ENCODE results near the gene STX11. TPM values are rescaled to one million over a fixed set of nuclear protein-coding genes. Genes with fewer than 3 reads are reported as not detected.

Gene STX11
- total RNA-seq, 3 donors from 2014 or later, result 0.84 to 2.7 (median 2.5) TPM

GRCh38 chr6:144215402-144215931, 65.2 kb downstream of the STX11 start:
- ATAC-seq, result peak; percentile 27

GRCh38 chr6:144215932-144216667, 65.8 kb downstream of the STX11 start:
- no peaks in the 10 kb centered on the region for H3K36me3 ChIP-seq (ENCODE audit: low read depth)
- H3K4me1 ChIP-seq (ENCODE audit: low read depth), result peaks cover 11% of the 10 kb centered on the region
- intact Hi-C loops (cut with DNase I, micrococcal nuclease), result loop anchor here (5.0 to 10.0 kb wide), 2 partner anchors 69 to 109 kb away; partner anchors contain the start of gene UTRN (in 1 of the 2)
- DNase-seq (peak; percentile 95 to 96 (median 96)), ATAC-seq (peak; percentile 95)
- peak; percentile 54 for TF ChIP-seq CTCF (IDR thresholded peaks at IDR 0.05)
- H3K4me3 ChIP-seq, result peak overlapping the region; percentile 51
- H3K9me3 ChIP-seq, result no peaks in the 10 kb centered on the region

More at GRCh38 chr6:144215402-144215931, 65.2 kb downstream of the STX11 start:
- DNase-seq, result peak; percentile 54 to 62 (median 54)
- intact Hi-C loops (cut with DNase I, micrococcal nuclease), result loop anchor here (5.0 to 10.0 kb wide), 2 partner anchors 69 to 108 kb away; partner anchors contain the start of gene UTRN (in 1 of the 2)
- no peak for TF ChIP-seq CTCF (IDR thresholded peaks at IDR 0.05)
- no peaks in the 10 kb centered on the region for H3K9me3 ChIP-seq
- H3K36me3 ChIP-seq (ENCODE audit: low read depth), result no peaks in the 10 kb centered on the region
- H3K4me1 ChIP-seq (ENCODE audit: low read depth), result peaks cover 11% of the 10 kb centered on the region
- H3K4me3 ChIP-seq, result peak overlapping the region; percentile 51

- peak in 1 of 3 donors; percentile 84 for DNase-seq
Measured at GRCh38 chr6:144216668-144217218, 66.4 kb downstream of the STX11 start.

GRCh38 chr6:144217264-144217663, 66.9 kb downstream of the STX11 start:
- TF ChIP-seq CTCF (IDR thresholded peaks at IDR 0.05), result no peak
- intact Hi-C loops (cut with DNase I, micrococcal nuclease), result loop anchor here (5.0 to 10.0 kb wide), 2 partner anchors 68 to 110 kb away; partner anchors contain the start of gene UTRN (in 1 of the 2)
- H3K9me3 ChIP-seq, result no peaks in the 10 kb centered on the region
- H3K4me3 ChIP-seq, result no peak overlapping the region
- ATAC-seq, result no peak
- peak in 1 of 3 donors; percentile 6 for DNase-seq
- no peaks in the 10 kb centered on the region for H3K36me3 ChIP-seq (ENCODE audit: low read depth)
- H3K4me1 ChIP-seq (ENCODE audit: low read depth), result peaks cover 11% of the 10 kb centered on the region

More at GRCh38 chr6:144216668-144217218, 66.4 kb downstream of the STX11 start:
- peak; percentile 61 for ATAC-seq
- Histone ChIP-seq H3K9me3 (no peaks in the 10 kb centered on the region), H3K4me1 (ENCODE audit: low read depth) (peaks cover 11% of the 10 kb centered on the region), H3K36me3 (ENCODE audit: low read depth) (no peaks in the 10 kb centered on the region), H3K4me3 (peak overlapping the region; percentile 51)
- no peak for TF ChIP-seq CTCF (IDR thresholded peaks at IDR 0.05)
- intact Hi-C loops (cut with DNase I, micrococcal nuclease), result loop anchor here (5.0 to 10.0 kb wide), 2 partner anchors 68 to 109 kb away; partner anchors contain the start of gene UTRN (in 1 of the 2)

- Histone ChIP-seq H3K9me3 (no peaks in the 10 kb centered on the region), H3K4me1 (ENCODE audit: low read depth) (peaks cover 11% of the 10 kb centered on the region), H3K36me3 (ENCODE audit: low read depth) (no peaks in the 10 kb centered on the region), H3K4me3 (no peak overlapping the region)
- intact Hi-C loops (cut with DNase I, micrococcal nuclease), result loop anchor here (5.0 to 10.0 kb wide), 2 partner anchors 67 to 110 kb away; partner anchors contain the start of gene UTRN (in 1 of the 2)
- no peak for TF ChIP-seq CTCF (IDR thresholded peaks at IDR 0.05)
- no peak for ATAC-seq
- no peak for DNase-seq
Measured at GRCh38 chr6:144217797-144218196, 67.5 kb downstream of the STX11 start.

All from mucosa of descending colon (tissue), 3 donors.